HG02970 (cell line): Measurements from ENCODE around the gene INPPL1.

Source experiments
- ATAC-seq: cut with Tn5 transposase; IDR thresholded peaks from one replicate; pipeline ENCODE4 v1.9.1; 2021; ENCODE audit warnings: mild to moderate bottlenecking, moderate library complexity, moderate number of reproducible peaks; ENCODE audit not compliant: unreplicated experiment, low FRiP score

INPPL1 gene

DNA sequence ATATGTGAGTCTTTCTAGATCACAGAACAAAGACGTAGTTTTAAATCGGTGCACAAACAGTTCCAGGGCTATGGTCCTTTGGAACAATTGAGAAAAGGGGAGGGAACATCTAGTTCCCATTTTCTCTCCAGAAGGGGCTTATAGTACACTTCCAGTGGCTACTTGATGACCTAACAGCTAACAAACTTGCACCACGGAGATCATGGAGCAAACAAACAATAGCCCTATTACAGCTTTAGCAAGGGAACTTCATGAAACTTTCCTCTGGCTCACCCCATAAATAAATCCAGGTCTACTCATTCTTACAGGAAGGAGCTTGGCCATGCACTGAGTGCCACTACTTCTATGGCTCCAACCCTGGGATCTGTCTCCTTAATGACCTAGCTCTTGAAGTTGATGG lies 16.3 kb upstream of the INPPL1 start:
- ATAC-seq, result no peak

DNA sequence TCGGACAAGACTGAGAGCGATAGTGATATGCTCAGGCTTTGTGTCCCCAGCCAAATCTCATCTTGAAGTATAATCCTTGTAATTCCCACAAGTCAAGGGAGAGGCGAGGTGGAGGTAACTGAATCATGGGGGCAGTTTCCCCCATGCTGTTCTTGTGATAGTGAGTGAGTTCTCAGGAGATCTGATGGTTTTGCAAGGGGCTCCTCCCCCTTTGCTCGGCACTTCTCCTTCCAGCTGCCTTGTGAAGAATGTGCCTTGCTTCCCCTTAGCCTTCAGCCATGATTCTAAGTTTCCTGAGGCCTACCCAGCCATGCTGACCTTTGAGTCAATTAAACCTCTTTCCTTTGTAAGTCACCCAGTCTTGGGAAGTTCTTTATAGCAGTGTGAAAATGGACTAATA lies 15.5 kb upstream of the INPPL1 start:
- ATAC-seq, result no peak

DNA sequence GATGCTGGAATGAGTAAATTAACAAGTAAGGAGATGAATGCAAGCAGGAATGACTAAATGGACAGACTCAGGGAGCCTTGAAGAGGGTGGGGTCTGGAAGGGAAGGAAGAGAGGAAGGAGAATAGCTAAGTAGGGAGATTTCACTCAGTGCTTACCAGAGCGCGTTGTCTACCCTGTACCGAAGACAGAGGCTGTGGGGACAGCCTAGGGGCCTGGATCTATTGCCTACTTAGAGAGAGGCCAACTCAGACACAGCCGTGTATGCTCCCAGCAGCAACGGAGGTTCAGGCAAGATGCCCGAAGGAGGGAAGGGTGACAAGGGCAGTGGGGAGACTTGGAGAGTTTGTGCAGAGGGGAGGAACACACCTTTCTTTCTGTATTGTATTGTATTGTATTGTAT lies 7.9 kb upstream of the INPPL1 start, which contains the start of gene FOLR2:
Gene FOLR2, plus strand, starts transcription at position 157 of the 400 bp plus-strand sequence. CDS start 1,791 bp downstream, outside the sequence.
- ATAC-seq, result no peak

- no peak for ATAC-seq
These were observed 6.7 kb upstream of the INPPL1 start for GRCh38 chr11:72217841-72218240.

DNA sequence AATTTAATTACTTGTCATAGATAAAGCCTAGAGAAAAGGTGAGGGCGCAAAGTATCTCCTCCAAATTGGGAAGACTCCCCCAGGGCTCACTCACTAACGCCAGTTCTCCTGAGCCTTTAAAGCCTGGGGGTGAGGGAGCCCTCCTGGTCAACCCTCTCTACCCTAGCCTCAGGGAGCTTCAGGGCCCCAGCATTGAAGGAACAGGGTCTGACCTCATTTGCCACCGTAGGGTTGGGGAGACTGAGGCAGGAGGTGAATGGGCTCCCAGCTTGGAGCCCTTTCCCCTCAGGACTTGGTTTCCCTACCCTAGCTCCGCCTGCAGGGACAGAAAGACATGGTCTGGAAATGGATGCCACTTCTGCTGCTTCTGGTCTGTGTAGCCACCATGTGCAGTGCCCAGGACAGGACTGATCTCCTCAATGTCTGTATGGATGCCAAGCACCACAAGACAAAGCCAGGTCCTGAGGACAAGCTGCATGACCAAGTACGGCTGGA lies 6.3 kb upstream of the INPPL1 start:
- no peak for ATAC-seq

DNA sequence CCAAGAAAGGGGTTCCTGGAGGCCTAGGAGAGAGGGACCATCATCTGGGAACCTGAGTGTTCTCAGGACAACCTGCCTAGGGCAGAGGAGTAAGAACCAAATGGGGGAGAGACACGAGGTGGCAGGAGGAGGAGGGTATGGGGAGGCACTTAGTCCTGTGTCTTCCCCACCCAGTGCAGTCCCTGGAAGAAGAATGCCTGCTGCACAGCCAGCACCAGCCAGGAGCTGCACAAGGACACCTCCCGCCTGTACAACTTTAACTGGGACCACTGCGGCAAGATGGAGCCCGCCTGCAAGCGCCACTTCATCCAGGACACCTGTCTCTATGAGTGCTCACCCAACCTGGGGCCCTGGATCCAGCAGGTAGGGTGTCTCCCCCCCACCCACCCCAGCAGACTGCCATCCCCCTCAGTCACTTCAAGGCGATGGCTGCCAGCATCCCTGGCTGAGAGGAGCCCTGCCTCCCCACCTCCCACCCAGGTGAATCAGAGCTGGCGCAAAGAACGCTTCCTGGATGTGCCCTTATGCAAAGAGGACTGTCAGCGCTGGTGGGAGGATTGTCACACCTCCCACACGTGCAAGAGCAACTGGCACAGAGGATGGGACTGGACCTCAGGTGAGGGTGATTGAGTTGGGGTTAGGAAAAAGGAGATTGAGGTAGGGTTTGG lies 3.7 kb upstream of the INPPL1 start:
- no peak for ATAC-seq

- ATAC-seq, result no peak
These were observed 3.0 kb upstream of the INPPL1 start for GRCh38 chr11:72221386-72222075.

- no peak for ATAC-seq
These were observed 2.3 kb upstream of the INPPL1 start for GRCh38 chr11:72222106-72222891.

DNA sequence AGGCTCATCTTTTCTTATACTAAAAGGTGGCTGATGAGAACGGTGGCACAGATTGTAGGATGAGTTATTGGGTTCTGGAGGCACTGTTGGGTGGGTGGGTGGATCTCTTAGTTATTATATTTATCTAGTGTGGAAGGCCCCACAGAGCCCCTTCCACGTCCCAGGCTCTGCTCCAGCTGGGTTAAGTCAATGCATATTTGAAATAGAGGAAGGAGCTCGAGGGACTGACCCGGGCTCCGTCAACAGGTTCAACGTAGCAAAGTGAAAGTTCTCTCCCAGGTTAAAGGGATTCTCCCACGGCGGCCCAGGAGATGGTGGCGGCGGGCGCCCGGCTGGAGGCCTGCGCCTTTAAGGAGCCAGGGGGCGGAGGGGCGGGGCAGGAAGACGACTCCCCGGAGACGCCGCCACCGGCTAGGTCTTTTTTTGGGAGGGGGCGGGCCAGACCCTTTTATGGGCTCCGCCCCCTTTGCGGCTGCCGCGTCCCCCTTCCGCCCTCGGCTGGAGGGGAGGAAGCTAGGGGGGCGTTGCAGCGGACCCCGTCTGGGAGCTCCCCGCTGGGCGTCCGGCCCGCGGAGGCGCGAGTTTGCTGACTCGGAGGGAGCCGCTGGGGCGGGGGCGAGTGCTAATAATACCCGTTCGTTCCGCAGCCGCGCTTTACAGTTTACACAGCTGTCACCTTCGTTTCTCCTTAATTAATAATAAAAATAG lies 1.5 kb upstream of the INPPL1 start:
- ATAC-seq, result peak; percentile 78

GRCh38 chr11:72223615-72224563 lies 678 bp upstream of the INPPL1 start:
- peak; percentile 52 for ATAC-seq

- ATAC-seq, result no peak
These were observed 914 bp downstream of the INPPL1 start for GRCh38 chr11:72225411-72225951.

DNA sequence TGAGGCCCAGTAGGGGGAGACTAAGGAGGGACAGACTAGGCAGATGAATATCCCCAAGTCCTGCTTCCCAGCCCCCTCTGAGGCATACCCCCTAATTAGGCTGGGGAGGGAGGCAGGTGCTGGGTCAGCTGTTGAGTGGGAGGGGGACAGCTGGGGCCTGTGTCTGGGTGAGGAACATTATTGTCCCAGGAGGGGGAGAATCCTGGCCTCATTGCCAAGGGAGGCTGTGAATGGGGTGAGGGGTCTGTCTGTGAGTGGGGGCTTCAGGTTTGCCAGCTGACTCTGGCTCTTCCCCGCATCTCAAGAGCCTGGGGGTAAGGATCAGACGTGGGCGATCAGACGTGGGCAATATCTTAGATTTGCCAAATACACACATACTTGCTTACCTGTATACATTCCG lies 2.1 kb downstream of the INPPL1 start:
- no peak for ATAC-seq

GRCh38 chr11:72227316-72228228 lies 3.0 kb downstream of the INPPL1 start:
- no peak for ATAC-seq

DNA sequence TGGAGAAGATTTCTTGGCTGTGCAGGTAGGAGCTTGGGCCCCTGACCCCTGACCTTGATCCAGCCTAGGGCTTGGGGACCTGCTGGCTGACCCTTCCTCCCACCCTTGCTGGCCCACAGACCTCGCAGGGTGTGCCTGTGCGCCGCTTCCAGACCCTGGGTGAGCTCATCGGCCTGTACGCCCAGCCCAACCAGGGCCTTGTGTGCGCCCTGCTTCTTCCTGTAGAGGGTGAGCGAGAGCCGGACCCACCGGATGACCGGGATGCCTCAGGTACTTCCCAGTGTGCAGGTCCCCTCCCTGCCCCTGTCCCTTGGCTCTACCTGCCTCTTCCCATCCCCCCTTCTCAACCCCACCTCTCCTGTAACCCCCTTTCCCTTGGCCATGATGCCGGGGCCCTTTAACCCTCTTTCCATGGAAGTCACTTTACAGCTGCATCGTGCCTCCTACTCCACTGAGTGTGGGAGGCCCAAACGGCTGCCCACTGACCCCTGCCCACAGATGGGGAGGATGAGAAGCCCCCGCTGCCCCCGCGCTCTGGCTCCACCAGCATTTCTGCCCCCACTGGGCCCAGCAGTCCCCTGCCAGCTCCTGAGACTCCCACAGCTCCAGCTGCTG lies 3.8 kb downstream of the INPPL1 start:
- ATAC-seq, result no peak

DNA sequence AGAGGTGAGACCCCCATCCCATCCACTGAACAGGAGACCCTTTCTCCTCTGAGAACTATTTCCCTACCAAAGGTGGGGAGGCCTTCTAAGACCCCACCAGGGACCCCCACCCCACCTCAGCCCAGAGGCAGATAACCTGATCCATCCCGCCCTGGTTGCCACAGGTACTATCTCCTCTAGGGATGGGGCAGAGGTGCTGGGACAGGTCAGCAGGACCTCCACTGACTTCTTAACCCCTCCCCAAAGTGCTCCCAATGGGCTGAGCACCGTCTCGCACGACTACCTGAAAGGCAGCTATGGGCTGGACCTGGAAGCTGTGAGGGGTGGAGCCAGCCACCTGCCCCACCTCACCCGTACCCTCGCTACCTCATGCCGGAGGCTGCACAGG lies 4.3 kb downstream of the INPPL1 start:
- no peak for ATAC-seq

- ATAC-seq, result no peak
These were observed 4.9 kb downstream of the INPPL1 start for GRCh38 chr11:72229336-72229924.
